GM19025 (cell line): Measurements from ENCODE around the gene TTI1.
"Not testable (repeated sequence)": the region's sequence is repeated elsewhere in the genome, so short reads cannot be mapped to it uniquely, and the experiment has no call there.

Experiments used
- ATAC-seq: cut with Tn5 transposase; IDR thresholded peaks from one replicate; pipeline ENCODE4 v1.9.1; 2021; ENCODE audit warnings: mild to moderate bottlenecking, low read depth, moderate library complexity; ENCODE audit not compliant: unreplicated experiment

TTI1 gene

DNA sequence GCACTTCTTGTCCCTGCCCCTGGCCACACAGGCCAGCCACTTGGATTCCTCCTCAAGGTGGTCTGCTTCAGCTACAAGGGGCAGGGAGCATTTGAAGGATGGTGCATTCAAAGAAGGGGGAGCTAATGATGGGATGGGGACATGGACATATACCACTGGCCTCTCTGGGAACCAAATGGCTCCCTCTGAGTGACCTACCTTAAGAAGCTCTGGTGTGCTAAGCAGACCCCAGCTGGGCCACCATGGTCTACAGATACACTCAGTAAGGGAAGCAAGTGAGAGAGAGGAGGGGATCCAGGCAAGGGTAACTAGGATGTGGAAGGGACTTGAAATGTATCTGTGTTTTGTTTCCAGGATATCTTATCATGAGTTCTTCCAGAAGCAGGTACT lies 62.4 kb downstream of the TTI1 start:
- ATAC-seq, result no peak

GRCh38 chr20:37969949-37970855 lies 63.1 kb downstream of the TTI1 start:
- ATAC-seq, result no peak

DNA sequence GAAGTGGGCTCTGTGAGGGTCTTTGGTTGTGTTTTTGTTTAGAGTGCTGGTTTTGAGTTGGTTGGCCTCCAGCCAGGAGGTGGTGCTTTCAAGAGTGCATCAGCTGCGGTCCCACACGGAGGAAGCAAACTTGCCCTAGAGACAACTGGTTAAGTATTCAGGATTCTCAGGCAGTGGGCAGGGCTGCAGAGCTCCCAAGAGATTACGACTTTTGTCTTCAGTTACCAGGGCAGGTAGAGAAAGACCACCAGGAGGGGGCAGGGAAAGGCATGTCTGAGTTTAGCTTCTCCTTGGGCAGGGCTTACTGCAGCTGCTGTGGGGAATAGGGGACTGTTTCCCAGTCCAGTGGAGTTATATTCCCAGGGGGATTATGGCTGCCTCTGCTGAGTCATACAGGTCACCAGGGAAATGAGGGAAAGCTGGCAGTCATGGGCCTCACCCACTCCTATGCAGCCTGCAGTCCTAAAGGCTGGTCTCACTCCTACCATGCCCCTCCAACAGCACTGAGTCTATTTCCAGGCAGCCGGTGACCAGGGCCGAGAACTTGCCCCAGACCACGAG lies 64.3 kb downstream of the TTI1 start:
- no peak for ATAC-seq

- ATAC-seq, result not testable (repeated sequence)
Observed at GRCh38 chr20:37963483-37963882, 69.8 kb downstream of the TTI1 start.

DNA sequence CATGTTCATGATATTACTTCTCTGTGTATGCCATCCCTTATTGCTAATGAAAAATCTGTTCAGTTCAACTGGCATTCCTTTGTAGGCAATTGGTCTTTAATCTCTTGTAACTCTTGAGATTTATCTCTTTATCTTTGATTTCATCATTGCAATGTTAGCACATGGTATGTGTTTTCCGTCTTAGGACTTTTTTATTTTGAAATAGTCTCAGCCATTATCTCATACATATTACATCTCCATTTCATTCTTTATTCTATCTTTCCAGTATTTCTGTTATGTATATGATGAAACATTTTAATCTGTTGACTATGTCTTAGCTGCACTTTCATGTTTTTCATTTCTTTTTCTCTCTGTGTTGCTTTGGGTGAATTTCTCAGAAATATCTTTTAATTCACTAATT lies 72.2 kb downstream of the TTI1 start:
- ATAC-seq, result no peak

DNA sequence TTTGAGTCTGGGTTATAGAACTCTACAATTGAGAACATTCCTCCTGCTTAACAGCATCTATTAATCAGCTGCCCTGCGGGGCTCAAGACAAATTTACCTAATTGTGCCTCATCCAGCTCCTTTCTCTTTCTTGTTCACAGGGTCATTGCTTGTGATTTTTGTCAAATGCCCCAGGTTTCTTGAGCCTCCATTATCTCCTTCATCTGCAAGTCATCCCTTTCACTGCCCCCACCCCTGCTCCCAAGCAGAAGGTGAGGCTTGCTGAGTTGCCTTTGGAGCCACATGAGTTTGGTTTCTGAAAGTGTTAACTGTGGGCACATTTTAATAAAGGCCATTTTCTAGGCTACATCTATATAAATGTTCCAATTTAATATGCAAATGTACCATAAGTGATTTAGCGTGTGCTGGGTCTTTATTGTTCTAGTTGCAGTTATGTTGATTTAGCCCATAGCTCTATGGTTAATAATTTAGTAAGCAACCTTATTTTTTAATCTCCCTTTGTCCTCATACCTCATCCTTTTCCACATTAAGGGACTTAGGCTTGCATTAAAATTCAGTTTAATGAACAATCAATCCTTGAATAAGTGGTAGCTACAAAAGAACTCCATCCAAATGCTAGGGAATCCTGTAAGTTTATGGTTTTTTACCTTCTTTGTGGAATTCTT lies 74.3 kb downstream of the TTI1 start:
- ATAC-seq, result no peak

- no peak for ATAC-seq
Observed at GRCh38 chr20:37956107-37956585, 77.1 kb downstream of the TTI1 start.

DNA sequence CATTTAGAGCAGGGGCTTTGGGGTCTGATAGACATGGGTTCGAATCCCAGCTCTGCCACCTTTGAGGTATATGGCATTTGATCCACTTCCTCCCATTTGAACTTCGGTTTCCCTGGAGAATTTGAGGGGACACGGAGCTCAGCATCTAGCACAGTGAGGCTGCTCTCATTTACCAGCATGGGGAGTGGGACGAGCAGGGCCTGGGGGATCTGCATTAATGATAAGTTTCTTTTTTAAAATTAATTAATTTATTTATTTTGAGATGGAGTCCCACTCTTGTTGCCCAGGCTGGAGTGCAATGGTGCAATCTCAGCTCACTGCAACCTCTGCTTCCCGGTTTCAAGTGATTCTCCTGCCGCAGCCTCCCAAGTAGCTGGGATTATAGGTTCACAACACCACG lies 77.7 kb downstream of the TTI1 start:
- no peak for ATAC-seq

DNA sequence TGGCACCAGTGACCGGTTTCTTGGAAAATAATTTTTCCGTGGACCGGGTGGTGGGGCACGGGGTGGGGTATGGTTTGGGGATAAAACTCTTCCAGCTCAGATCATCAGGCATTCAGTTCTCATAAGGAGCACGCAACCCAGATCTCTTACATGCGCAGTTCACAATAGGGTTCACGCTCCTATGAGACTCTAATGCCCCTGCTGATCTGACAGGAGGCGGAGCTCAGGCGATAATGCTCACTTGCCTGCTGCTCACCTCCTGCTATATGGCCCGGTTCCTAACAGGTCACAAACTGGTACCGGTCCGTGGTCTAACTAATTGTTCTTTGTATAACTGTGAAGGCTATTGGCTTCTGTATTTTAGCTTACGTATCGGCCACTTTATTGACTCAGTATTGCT lies 78.6 kb downstream of the TTI1 start:
- ATAC-seq, result no peak

DNA sequence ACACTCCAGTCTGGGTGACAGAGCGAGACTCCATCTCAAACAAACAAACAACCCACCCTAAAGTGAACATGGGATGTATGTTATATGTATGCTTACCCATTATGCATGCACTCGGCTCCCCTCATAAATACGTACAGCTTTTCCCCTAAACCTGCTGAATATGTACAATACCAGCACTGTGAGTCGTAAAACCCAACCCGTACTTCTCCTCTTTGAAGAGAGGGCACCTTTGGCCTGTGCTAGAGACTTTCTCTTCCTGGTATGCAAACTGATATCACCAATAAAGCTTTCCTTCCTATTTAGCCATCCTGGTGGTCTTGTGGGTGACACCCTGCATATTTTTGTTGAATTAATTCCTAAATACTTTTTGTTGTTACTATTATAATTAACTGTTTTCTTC lies 79.1 kb downstream of the TTI1 start:
- ATAC-seq, result no peak

DNA sequence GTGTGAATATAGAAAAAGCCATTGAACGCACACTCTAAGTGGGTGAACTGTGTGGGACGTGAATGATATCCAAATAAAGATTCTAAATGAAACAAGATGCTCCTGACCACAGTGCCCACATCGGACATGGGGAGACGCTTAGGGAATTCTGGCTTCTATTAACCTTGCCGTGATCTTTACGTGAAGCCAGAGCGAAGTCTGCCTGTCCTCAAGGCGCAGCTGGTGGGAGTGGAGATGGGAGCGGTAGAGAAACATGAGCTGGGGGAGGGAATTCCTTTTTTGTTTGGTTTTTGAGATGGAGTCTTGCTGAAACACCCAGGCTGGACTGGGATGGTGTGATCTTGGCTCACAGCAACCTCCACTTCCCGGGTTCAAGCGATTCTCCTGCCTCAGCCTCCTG lies 84.3 kb downstream of the TTI1 start:
- no peak for ATAC-seq

GRCh38 chr20:37947943-37948342 lies 85.3 kb downstream of the TTI1 start:
- no peak for ATAC-seq

DNA sequence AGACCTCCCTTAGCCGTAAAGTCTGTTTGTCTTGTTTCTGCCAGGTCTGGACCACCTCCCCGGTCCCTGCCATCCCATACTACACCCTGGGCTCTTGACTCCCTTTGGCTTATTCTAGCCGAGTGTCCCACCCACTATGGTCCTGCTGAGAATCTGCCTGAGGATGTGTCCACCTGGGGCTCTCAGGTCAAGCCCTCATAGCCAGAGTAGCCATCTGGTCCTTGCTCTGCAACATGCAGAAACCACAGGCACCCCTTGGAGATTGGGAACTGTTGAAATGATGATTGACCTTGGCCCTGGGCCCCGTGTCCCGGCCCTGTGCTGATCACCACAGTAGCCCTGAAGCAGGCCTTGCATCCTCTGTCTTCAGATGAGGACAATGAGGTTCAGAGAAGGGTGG lies 86.3 kb downstream of the TTI1 start:
- no peak for ATAC-seq

GRCh38 chr20:37945091-37945547 lies 88.1 kb downstream of the TTI1 start:
- no peak for ATAC-seq

DNA sequence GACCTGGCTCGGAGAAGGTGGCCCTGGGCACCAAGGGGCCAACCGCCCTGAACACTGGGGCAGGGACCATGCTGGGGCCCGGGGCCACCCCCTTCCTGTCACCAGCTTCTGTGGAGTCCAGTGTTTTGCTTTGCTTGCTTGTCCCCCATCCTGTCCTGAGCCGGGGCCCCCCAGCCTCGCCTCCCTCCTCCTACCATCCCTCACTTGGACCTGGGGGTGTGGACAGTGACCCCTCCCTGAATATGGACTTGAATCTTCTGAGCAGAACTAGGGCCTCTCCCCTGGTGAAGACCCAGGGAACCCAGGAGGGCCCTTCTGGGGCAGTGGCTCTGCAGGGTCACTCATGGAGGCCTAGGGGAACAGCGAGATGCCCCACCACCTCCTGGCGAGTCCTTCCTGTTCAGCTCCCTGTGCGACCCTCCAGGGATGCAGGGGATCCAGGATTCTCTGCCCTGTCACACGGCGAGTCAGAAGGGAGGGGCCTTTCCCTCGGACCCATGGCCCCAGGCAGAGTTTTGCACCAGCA lies 88.7 kb downstream of the TTI1 start:
- ATAC-seq, result no peak

GRCh38 chr20:37943501-37944455 lies 89.5 kb downstream of the TTI1 start:
- ATAC-seq, result no peak

- no peak for ATAC-seq
Observed at GRCh38 chr20:37943033-37943432, 90.2 kb downstream of the TTI1 start.

- no peak for ATAC-seq
Observed at GRCh38 chr20:37941992-37942391, 91.3 kb downstream of the TTI1 start.

DNA sequence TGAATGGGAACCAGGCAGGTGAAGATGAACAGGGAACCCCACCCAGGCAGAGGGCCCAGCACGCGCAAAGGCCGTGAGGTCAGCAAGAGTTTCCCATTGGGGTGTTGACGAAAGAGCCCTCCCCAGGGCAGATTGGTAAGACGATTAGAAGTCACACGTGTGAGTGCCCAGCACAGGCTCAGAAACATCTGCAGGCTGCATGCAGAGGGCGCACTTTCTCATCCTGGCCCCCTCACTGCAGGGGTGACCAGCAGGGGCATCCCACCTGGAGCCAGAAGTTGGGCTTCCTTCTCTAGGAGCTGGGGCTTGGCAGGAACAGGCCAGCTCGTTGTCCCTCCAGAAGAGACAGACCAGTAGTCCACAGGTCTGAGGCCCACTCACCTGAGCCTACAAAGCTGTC lies 91.9 kb downstream of the TTI1 start:
- no peak for ATAC-seq

DNA sequence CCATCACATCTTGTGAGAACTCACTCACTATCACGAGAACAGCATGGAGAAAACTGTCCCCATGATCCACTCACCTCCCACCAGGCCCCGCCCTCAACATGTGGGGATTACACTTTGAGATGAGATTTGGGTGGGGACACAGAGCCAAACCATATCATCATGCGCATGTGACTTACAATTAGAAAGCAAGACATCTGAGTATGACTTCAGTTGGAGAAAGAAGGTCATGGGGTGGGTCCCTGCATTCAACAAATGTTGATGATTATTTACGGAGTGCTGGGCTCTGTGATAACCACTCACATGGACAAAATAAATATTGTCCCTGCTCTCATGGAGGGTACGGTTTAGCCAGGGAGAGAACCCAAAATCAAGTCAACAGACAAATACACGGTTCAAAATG lies 92.4 kb downstream of the TTI1 start:
- no peak for ATAC-seq
